ENCODE results near the gene RBBP8NL.

RBBP8NL gene

DNA sequence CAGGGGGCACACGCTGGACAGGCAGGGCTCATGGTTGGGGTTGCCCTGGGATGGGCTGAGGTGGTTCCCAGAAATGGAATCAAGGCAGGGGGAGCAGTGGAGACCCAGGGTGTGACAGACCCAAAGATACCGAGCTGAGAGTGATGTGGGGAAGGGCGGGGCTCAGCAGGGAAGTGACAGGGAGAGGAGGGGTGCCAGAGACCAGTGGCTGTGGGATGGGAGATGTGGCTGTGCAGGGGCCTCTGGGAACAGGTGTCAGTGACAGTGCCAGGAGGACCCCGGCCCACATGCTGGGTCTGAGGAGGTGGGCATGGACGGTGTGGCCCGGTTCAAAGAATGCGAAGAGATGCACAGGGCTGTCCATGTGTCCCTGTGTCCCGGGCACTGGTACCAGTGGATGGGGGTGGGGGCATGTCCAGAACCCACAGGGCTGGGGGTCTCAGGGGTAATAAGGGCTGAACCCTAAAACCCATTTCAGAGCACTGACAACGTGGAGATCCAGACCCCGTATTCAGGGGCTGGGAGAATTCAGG is 21.3 kb downstream of the RBBP8NL start:
- no peak for DNase-seq

DNA sequence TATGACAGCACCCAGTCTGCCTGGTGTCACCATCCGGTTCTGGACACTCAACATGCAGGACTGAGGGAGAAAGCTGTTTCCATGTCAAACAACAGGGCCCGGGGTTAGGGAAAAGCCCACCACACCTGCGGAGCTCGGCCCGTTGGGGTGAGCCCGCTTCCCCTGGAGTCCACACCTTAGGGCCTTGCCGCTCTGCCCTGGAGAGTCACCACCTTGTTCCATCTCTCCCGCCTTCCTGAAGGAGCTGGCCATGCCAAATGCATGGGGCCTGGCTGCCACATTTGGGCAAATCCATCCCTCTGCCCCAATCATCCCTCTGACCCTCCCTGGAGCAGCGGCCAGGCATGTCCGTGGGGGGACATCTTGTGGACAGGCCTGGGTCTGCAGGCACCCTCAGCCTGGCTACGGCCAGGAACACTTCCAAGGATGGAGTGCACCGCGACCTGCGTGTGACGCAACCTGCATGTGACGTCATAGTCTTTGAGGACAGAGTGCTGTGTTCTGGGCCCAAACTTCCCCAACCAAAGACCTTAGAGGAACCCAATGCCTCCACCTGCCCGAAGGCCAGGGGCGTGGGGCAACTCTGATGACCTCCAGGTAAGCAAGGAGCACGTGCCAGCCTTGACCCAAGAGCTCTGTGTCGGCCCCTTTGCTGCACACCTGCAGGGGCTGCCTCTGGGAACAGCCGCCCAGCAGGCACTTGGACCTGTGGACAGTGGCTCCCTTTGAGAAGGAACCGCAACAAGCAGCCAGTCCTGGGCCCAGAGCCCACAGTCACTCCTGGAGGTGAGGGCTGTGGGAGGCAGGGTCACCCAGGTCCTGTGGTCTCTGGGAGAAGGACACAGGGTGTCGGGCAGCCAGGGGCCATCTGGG is 22.0 kb downstream of the RBBP8NL start:
- no peak for DNase-seq

DNA sequence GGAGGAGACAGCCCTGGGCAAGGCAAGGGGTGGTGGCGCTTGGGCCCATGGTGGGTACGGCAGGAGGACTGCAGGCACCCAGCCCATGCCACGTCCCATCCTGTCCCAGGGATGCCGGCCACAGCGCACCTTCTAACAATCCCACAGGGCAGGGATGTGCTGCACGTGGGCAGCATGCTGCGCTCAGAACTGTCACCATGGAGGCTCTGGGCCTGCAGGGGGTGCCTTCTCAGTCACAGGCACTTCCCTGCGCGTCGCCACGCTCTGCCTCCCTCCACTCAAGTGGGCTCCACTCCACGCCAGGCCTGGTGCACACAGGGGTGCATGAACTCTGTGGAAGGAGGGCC is 22.6 kb downstream of the RBBP8NL start:
- no peak for DNase-seq

DNA sequence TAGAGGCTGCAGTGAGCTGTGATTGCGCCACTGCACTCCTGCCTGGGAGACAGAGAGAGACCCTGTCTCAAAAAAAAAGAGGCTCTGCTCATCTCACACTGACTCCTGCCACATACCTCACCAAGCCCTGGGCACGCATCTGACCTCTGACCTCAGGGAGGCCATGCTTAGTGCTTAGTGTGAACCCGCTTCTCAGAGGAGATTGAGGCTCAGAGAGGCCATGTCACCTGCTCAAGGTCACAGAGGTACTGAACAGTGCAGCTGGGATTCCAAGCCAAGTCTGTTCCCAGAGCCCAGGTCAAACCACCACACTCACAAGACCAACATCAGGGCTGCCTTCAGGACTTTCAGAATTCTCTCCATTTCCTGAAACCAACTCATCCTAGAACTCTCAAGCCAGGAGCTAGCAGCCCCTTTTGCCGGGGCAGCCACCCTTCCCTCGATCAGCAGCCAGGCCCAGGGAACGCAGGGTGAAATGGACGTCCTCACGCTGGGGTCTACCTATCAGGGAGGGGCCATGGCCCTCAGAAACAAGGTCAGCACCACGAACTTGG is 23.1 kb downstream of the RBBP8NL start:
- no peak for DNase-seq

DNA sequence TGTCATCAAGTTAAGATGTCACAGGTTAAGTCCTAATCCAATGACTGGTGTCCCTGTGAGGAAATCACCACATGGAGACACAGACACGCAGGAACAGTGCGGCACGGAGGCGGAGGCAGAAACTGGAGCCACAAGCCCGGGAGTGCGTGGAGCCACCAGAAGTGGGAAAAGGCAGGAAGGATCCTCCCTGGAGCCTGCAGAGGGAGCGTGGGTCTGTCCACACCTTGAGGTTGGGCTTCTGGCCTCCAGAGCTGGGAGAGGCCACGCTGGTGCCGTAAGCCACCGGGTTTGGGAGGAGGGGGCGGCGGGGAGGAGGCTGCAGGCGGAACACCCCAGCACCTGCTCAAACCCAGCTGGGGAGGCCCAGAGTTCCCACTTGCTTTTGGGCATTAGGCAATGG is 24.0 kb downstream of the RBBP8NL start:
- no peak for DNase-seq

DNA sequence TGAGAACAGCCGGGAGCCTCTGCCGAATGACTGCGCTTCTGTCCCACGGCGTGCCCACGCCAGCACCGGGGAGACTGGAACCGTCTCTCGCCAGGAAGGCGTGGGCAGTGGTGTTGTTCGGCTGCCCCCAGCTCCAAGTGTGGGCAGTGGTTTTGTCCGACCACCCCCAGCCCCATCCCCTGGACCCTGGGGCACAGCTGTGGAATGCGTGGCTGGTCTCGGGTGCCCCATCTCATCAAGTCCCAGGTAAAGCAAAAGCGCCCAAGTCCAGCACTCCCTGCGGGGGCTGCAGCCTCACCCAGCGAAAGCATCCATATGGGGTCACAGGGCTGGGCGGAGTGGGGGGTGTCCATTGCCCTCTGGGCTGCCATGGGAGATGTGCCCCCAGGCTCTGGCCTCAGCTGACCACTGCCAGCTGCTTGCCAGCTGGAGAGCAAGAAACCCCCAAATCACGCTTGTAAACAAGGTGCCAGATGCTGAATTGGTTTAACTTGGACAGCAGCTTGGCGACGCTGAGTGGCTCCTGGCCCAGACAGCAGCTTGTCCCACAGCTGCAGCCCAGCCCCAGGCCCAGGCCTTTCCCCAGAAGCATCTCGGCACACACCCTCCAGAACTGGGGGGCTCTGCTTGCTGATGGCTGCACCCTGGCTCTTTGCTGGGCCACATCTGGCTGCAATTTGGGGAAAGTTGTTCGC is 24.7 kb downstream of the RBBP8NL start:
- DNase-seq = no peak

GRCh38 chr20:62401331-62401779 is 26.0 kb downstream of the RBBP8NL start:
- no peak for DNase-seq

DNA sequence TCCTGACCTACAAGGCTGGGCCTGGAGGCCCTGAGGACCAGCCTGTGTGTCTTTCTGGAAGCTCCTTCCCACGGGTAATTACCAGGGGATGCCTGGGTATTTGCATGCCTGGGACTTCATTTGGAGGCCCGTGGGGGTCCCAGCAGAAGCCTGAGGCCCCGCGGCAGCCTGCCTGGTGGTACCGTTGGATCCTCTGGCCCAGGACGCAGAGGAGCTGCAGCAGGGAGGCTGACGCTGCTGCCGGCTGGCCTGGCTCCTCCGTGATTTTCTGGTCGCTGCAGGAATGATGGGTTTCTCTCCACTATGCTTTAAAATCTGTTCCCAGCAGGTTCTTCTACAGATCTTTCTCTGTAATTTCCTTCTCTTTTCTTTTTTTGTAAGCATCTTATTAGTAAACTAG is 26.8 kb downstream of the RBBP8NL start:
- DNase-seq = no peak

DNA sequence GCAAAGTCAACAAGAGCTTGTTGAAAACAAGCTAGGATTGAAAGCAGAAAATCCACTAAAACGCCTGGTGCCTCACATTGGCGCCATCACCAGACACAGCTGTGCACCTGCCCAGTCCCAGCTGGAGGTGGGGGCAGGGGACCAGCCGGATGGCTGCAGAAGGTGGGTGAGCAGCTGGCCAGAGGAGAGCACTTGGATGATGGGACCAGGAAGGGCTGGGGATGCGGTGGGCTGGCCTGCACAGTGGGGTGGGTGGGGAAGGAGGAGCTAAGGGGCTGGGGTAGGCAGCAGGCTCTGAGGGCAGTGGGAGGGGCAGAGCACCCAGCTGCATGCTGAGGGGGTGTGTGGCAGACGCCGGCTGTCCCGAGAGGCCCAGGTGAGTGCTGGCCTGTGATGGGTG is 27.3 kb downstream of the RBBP8NL start:
- no peak for DNase-seq

GRCh38 chr20:62398120-62398821 is 29.1 kb downstream of the RBBP8NL start:
- no peak for DNase-seq

GRCh38 chr20:62396367-62397239 is 30.7 kb downstream of the RBBP8NL start:
- DNase-seq = no peak

GRCh38 chr20:62395311-62396242 is 31.8 kb downstream of the RBBP8NL start:
- DNase-seq = no peak

DNA sequence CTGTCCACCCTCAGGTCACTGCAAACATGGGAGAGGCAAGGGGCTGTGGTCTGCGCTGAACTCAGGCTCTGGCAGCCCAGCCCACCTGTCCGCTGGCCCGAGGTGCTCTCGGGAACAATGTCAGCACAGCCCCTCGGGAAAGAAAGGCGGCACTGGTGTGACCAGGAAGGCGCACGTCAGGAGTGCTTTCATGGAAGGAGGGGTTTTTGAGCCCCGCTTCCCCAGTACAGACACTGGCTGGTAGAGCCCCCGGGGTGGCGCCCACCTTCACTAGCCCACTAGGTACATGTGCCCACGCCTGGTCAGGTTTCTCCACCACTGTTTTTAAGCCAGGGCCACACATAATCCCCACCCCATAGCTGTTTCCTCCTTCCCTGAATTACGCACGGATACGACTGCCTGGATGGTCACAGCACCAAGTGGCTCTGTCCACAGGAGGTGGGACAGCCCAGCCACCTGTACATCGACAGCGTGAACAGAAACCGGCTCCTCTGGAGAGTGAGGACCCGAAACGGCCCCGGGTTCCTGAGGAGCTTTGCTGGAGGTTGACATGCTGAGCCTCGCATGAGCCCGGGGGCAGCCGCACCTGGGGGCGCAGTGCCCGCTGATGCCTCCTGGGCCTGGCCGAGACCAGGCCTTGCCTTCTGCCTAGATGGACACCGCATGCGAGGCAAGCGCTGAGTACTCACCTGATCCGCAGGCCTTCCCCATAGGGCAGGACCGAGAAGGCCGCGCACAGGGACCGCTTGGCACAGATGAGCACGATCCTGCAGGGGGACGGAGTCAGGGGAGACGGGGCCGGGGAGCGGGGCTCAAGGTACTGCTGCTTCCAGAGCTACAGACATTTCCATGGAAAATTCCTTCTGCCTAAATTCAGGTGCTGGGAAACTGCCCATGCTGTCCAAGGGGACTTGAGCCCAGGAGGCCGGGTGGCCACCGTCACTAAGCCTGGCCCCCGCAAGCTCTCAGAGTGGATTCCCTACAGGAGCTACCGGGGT is 32.8 kb downstream of the RBBP8NL start:
- no peak for DNase-seq

DNA sequence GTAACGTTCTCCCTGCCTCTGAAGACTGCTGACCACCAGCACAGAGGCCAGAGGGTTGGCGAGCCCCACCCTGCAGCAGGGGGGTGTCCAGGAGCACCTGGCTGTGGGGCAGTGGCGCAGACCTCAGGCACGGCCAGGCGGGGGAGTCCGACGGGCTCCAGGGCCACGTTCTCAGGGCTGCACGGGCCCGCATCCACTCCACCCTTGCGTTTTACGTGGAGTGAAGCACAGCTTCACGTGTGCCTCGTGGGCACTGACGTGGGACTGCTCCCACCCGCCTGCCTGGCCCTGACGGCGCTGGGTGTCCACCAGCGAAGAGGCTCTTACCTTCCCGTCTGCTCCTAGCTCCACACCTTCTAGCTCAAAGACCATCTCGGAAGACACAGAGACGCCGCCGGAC is 33.5 kb downstream of the RBBP8NL start:
- DNase-seq = no peak

- DNase-seq = no peak
Measured at GRCh38 chr20:62393335-62393665, 34.0 kb downstream of the RBBP8NL start.

DNA sequence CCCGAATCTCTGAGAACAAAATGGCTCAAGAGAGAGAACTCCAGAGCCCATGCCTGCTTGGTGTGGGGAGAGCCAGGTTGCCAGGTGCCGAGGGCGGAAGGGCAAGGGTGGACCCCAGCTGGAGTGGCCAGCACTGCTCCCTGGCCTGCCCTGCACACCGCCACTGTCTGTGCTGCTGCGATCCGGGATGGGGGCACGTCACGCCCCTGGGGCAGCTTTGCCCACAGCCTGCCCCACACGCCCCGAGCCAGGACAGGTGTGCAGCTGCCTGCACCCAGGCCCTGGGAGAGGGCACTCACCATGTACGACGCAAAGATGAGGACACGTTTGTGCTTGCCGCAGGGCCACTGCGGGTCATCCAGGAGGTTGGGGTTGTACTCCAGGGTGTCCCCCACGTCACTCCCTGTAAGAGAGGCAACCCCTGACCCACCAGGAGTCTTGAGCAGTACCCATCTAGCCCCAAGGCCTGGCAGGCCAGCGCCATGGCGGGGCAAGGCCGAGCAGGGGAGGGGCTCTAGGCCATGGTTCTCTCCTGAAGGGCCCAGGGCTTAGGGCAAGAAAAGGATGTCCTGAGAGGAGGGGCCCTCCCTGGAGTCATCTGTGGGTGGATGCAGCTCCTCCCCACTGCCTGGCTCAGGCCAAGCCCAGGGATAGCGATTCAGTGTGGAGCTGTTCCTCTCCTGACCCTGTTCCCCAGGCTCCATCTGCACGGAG is 34.6 kb downstream of the RBBP8NL start:
- no peak for DNase-seq

GRCh38 chr20:62392077-62392418 is 35.3 kb downstream of the RBBP8NL start:
- no peak for DNase-seq

DNA sequence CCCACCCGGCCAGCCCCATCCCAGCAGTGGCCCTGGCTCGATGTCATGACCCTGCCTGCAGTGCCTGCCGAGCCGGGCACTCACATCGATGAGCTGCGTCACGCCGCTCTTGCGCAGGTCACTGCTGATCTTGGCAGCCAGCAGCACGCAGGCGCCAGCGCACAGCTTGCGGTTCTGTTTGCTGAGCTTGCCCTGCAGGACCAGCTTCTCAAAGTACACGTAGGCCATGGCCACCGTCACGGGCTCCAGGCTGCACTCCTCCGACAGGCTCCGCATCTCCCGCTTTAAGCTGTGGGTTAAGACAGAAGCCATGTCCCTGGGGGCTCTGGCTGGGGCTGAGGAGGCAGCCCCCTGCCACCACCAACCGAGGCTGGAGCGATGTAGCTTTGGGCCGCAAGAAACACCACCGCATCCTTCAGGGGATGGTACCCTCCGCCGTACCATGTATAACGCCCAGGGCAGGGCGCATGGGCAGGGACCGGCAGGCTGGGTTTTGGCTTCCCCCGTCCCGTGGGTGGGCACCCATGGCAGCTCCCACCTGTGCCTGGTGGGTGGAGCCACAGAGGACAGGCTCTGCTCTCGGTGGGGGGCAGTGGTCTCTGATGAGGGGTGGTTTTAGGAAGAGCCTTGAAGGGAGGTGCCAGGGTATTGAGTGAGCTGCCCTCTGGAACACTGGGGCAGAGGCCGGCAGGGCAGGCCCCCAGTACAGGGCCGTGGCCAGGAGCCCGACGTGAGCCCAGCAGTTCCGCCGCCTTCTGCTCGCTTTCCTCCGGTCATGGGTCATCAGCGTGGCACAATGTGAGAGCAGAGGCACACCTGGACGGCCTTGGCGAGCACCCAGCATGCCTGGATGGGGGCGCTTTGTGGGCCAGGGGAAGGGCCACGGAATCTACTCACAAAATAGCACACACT is 35.9 kb downstream of the RBBP8NL start:
- peak; percentile 10 for DNase-seq

All from activated CD4-positive, alpha-beta T cell treated with anti-CD3 and anti-CD28 coated beads, Interleukin-2, Interleukin-6, amounts not matched to agents 100 ng/mL and 50 ng/mL, durations not matched to agents 16 hours and 8 hours (primary cell).